K562 treated with DMSO at 1 percent for 24 hours (cell line): ENCODE measurements around the gene FBXO36. TPM values are rescaled to one million over a fixed set of nuclear protein-coding genes. Genes with fewer than 3 reads are reported as not detected.

Source experiments
- total RNA-seq: library from RNA; unstranded; fragments of 300-600 nt; gene quantifications from 2 replicates; pipeline ENCODE4 v1.2.3, GENCODE V29; 2022; ENCODE audit warnings: low read depth; ENCODE audit not compliant: insufficient read depth

Gene FBXO36, protein sequence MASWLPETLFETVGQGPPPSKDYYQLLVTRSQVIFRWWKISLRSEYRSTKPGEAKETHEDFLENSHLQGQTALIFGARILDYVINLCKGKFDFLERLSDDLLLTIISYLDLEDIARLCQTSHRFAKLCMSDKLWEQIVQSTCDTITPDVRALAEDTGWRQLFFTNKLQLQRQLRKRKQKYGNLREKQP
- 0.14 TPM in 1 of 2 replicates, not detected in the other for total RNA-seq

DNA sequence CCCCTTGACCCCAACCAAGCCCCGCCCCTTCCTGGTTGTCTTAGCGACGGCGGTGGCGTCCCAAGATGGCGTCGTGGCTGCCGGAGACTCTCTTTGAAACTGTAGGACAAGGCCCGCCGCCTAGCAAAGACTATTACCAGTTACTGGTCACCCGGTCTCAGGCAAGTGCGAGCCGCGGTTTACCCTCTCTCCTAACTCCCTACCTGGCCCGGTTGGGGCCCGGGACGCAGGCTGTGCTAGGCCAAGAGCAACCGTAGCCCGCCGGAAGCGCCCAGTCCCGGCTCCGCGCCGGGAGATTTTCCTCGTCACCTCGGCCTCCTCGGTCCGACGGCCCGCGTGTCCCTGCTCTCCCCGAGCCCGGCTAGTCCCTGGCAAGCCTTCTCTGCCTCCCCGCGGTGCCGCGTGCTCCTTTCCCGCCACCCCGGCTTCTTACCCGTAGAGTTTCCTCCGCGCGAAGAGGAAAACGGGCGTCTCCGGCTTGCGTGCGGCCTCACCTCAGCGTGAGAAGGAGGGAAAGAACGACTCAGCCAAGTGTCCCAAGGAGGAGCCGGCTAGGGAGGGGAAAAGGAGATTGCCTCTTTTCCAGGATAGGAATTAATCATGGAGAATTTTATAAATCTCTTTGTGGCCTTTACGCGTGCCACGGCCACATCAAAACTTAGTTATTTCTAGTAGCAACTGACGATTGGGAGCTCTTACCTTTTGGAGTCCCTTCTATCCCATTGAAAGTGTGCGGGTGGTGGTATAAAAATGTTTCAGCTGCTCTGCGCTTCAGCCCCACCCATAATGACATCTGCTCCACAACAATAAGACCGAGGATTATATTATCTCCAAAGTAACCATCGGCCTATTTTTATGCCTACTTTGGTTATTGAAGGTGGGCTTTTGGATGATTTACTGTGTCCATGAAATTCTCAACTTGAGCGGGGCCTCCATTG is at the start of gene FBXO36:
Gene FBXO36 (plus strand): TSS at position 55 of the 938 bp plus-strand sequence. CDS start 11 bp downstream, at position 66.

DNA sequence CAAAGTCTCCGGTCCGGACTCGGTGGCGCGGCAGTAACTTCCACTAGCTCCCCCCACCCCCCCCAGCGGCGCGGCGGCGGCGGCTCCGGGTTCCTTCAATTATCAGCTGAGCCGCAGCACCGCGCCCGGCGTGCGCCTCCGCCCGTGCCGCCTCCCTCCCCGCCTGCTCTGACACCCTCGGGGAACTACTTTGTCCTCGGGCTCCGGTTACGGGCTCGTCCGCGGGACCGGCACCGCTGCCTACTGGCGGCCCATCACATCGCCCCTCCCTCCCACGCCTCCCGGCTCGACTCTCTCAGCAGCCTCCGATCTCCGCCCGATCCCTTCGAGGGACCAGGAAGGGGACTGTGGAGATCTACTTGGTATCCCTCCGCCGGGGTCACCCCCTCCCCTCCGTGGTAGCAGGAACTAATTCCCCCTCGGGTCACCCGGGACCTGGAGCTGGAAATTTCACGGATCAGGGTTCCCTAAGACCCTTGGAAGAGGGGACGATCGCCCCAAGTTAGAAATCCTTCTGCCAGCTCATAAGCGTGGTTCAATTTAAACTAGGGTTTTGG is 333 bp upstream of the FBXO36 start, which contains the start of gene TRIP12:
Gene TRIP12 (minus strand): TSS at position 118 of the 557 bp plus-strand sequence. CDS start 41,930 bp downstream, outside the sequence.

Other genes starting within 250 kb of the FBXO36 start
- gene DNER, start 207.9 kb upstream of the FBXO36 start, total RNA-seq: not detected in 2 replicates
- gene TRIP12, start 494 bp upstream of the FBXO36 start, total RNA-seq: 52.2 and 56.0 TPM in 2 replicates
- not detected in 2 replicates for gene SLC16A14, start 146.4 kb downstream of the FBXO36 start, total RNA-seq